GM12892 (cell line): Measurements from ENCODE around the gene DRAP1.

Experiments
- POLR2A ChIP-seq: IDR thresholded peaks from 2 replicates; pipeline ENCODE4 v1.6.1; 2011; ENCODE audit warnings: low read depth, low read length, control low read depth
- POLR2AphosphoS5 ChIP-seq: IDR thresholded peaks from 2 replicates; pipeline ENCODE4 v1.6.1; 2011; ENCODE audit warnings: low read depth, low read length, control low read depth

DNA sequence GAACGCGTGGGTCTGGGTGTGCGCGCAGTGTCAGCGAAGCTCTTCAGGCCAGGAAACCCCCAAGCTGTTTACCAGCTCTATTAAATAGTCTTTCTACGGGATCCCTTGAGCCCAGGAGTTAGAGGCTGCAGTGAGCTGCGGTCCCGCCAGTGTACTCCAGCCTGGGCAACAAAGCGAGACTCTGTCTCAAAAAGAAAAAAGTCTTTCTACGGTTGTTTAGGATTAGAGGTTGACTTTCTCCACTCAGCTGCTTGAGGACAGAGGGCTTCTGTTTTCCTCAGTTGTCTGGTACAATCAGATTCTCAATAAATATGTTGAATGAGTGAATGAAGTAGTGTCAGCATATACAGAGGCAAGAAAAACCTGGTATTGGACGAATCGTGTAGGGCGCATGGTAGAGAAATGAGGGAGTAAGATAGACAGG lies 42.9 kb downstream of the DRAP1 start:
- TF ChIP-seq POLR2AphosphoS5 = no peak
- no peak for TF ChIP-seq POLR2A
